Glutamatergic neuron (in vitro differentiated cells): ENCODE data around the gene MLN. TPM values are rescaled to one million over a fixed set of nuclear protein-coding genes. Genes with fewer than 3 reads are reported as not detected.

Experiments
- DNase-seq: peaks from one replicate; pipeline ENCODE4 v3.0.0; 2022
- H3K27ac Mint-ChIP-seq: one replicate; pipeline ENCODE4 v1.8.0; 2020; ENCODE audit warnings: mild to moderate bottlenecking, mixed read lengths, inconsistent platforms; ENCODE audit not compliant: unreplicated experiment
- H3K27me3 Mint-ChIP-seq: one replicate; pipeline ENCODE4 v1.8.0; 2020; ENCODE audit warnings: mild to moderate bottlenecking, moderate library complexity, mixed read lengths, inconsistent platforms; ENCODE audit not compliant: unreplicated experiment
- H3K36me3 Mint-ChIP-seq: one replicate; pipeline ENCODE4 v1.8.0; 2020; ENCODE audit warnings: mild to moderate bottlenecking, mixed read lengths, inconsistent platforms; ENCODE audit not compliant: unreplicated experiment
- H3K4me1 Mint-ChIP-seq: one replicate; pipeline ENCODE4 v1.8.0; 2020; ENCODE audit warnings: mild to moderate bottlenecking, low read depth, mixed read lengths, inconsistent platforms; ENCODE audit not compliant: unreplicated experiment
- H3K4me3 Mint-ChIP-seq: one replicate; pipeline ENCODE4 v1.8.0; 2020; ENCODE audit warnings: mild to moderate bottlenecking, mixed read lengths, inconsistent platforms; ENCODE audit not compliant: unreplicated experiment
- H3K9me3 Mint-ChIP-seq: one replicate; pipeline ENCODE4 v1.8.0; 2020; ENCODE audit warnings: mild to moderate bottlenecking, moderate library complexity, mixed read lengths, inconsistent platforms; ENCODE audit not compliant: unreplicated experiment
- CTCF ChIP-seq: fragments of 200-600 bp; sonication (generic); IDR thresholded peaks from one replicate; pipeline ENCODE4 v1.5.0; 2021; ENCODE audit not compliant: partially characterized antibody, unreplicated experiment
- total RNA-seq: library from RNA; stranded (reverse); fragmentation: NEBNext Ultra II Directional; extraction: Animal tissue kit (Norgen Biotek cat#: 25700); gene quantifications from one replicate; pipeline ENCODE4 v1.2.1, GENCODE V29; 2021; ENCODE audit not compliant: unreplicated experiment

Gene MLN
- total RNA-seq, 1 donor from 2014 or later = not detected

- Mint-ChIP-seq H3K27me3 (peaks cover 13% of the 10 kb centered on the region), H3K9me3 (peaks cover 14% of the 10 kb centered on the region), H3K36me3 (peaks cover 6% of the 10 kb centered on the region), H3K27ac (peak overlapping the region; percentile 84), H3K4me3 (peak overlapping the region; percentile 15), H3K4me1 (peaks cover 29% of the 10 kb centered on the region)
- DNase-seq = no peak
- no peak for TF ChIP-seq CTCF
Measured at GRCh38 chr6:33830635-33831240, 26.9 kb upstream of the MLN start.

- peaks cover 15% of the 10 kb centered on the region for H3K9me3 Mint-ChIP-seq
- H3K4me1 Mint-ChIP-seq = peaks cover 35% of the 10 kb centered on the region
- peak overlapping the region; percentile 44 for H3K4me3 Mint-ChIP-seq
- peaks cover 15% of the 10 kb centered on the region for H3K27me3 Mint-ChIP-seq
- no peak for TF ChIP-seq CTCF
- H3K27ac Mint-ChIP-seq = peak overlapping the region; percentile 84
- DNase-seq = peak; percentile 49
- peaks cover 6% of the 10 kb centered on the region for H3K36me3 Mint-ChIP-seq
Measured at GRCh38 chr6:33828764-33829731, 25.2 kb upstream of the MLN start.

GRCh38 chr6:33828452-33828763 lies 24.6 kb upstream of the MLN start:
- no peak for DNase-seq
- Mint-ChIP-seq H3K4me3 (peak overlapping the region; percentile 44), H3K4me1 (peaks cover 35% of the 10 kb centered on the region), H3K27me3 (peaks cover 15% of the 10 kb centered on the region), H3K36me3 (peaks cover under 1% of the 10 kb centered on the region), H3K27ac (peak overlapping the region; percentile 84), H3K9me3 (peaks cover 14% of the 10 kb centered on the region)
- TF ChIP-seq CTCF = no peak

- no peak for DNase-seq
- H3K27ac Mint-ChIP-seq = peak overlapping the region; percentile 84
- peaks cover 15% of the 10 kb centered on the region for H3K9me3 Mint-ChIP-seq
- TF ChIP-seq CTCF = no peak
- peaks cover 39% of the 10 kb centered on the region for H3K4me1 Mint-ChIP-seq
- peaks cover 13% of the 10 kb centered on the region for H3K27me3 Mint-ChIP-seq
- H3K36me3 Mint-ChIP-seq = no peaks in the 10 kb centered on the region
- peak overlapping the region; percentile 44 for H3K4me3 Mint-ChIP-seq
Measured at GRCh38 chr6:33827546-33828451, 24.0 kb upstream of the MLN start.
